Measurements from ENCODE around the gene CHFR. TPM values are rescaled to one million over a fixed set of nuclear protein-coding genes. Genes with fewer than 3 reads are reported as not detected.
"Not testable (repeated sequence)": the region's sequence is repeated elsewhere in the genome, so short reads cannot be mapped to it uniquely, and the experiment has no call there.

Gene CHFR, protein sequence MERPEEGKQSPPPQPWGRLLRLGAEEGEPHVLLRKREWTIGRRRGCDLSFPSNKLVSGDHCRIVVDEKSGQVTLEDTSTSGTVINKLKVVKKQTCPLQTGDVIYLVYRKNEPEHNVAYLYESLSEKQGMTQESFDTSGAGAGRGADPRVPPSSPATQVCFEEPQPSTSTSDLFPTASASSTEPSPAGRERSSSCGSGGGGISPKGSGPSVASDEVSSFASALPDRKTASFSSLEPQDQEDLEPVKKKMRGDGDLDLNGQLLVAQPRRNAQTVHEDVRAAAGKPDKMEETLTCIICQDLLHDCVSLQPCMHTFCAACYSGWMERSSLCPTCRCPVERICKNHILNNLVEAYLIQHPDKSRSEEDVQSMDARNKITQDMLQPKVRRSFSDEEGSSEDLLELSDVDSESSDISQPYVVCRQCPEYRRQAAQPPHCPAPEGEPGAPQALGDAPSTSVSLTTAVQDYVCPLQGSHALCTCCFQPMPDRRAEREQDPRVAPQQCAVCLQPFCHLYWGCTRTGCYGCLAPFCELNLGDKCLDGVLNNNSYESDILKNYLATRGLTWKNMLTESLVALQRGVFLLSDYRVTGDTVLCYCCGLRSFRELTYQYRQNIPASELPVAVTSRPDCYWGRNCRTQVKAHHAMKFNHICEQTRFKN
- total RNA-seq (2022): 47.2 and 49.5 TPM in 2 replicates
- percentile 73 among the genes with signal in this experiment for Bru-seq, nascent RNA
- percentile 77 among the genes with signal in this experiment for BruChase-seq, experiment 1, labeled RNA remaining after a 6-hour chase
- percentile 78 among the genes with signal in this experiment for BruChase-seq, experiment 2, labeled RNA remaining after a 2-hour chase
- long read RNA-seq, transcript CHFR-205 (18 exons, 3,250 nt): major isoform, 5 of 39 reads
- long read RNA-seq, partial matches to known transcripts: 5 of 39 reads
- long read RNA-seq, other reads (novel, unspliced or antisense): 27 of 39 reads

DNA sequence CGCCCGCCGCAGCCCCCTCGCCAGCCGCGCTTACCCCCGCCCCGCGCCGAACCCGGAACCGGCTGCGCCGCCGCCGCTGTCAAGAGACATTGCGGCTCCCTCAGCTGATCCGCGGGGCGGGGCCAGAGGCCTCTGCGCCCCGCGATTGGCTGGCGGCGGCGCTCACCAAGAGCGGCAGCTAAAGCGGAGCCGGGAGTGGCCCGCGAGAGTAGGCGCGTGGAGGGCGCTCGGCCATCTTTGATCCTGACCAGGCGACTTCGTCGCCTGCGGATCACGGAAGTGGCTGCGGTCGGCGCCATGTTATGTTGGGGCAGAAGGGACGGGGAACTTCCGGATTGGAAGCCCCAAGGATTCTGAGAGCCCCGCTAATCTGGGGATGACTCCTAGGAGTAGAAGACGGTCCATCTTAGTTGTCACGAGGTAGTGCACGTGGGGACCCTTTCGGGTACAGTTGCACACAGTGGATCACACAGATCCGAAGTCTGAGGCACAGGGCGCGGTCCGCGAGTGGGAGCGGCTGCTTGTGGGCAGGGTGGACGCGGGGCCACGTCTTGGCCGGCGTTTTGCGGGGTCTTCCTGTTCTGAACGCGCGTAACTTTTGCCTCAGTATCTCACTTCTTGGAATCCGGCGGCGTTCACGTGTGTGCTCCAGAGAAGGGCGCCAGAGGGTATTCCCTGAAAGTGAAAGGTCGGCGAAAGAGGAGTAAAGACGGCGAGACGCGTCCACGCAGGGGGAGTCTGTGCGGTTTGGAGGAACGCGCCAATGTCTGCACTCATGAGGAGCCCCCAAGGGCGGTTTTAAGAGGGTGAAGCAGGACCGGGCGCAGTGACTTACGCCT lies at the start of gene CHFR:
Gene CHFR, minus strand, starts transcription at position 93 of the 839 bp plus-strand sequence. CDS start 277 bp downstream, outside the sequence.
- H3K9me3 Mint-ChIP-seq (ENCODE audit: low read depth, unreplicated experiment): peaks cover 21% of the 10 kb centered on the region
- H3K36me3 Mint-ChIP-seq (ENCODE audit: insufficient read depth, unreplicated experiment): peaks cover 45% of the 10 kb centered on the region
- BruUV-seq (replicated peaks): TSS peak; percentile 97

DNA sequence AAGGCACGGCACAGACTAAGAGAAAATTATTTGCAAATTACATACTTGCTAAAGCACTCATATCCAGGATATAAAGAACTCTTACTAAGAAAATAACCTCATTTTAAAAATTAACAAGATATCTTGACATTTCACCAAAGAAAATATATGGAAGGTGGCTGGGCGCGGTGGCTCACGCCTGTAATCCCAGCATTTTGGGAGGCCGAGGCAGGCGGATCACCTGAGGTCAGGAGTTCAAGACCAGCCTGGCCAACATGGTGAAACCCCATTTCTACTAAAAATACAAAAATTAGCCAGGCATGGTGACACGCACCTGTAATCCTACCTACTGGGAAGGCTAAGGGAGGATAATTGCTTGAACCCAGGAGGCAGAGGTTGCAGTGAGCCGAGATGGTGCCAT lies 49.5 kb upstream of the CHFR start:
- BruUV-seq (replicated peaks); H3K4me1 Mint-ChIP-seq (ENCODE audit: low read depth, unreplicated experiment); intact Hi-C loops (cut with micrococcal nuclease; ENCODE audit: unreplicated experiment); CTCF ChIA-PET; H3K27me3 Mint-ChIP-seq (ENCODE audit: unreplicated experiment); H3K4me3 Mint-ChIP-seq (ENCODE audit: low read depth, unreplicated experiment); H3K27ac Mint-ChIP-seq (ENCODE audit: unreplicated experiment); DNase-seq: not testable (repeated sequence)
- Mint-ChIP-seq H3K36me3 (ENCODE audit: insufficient read depth, unreplicated experiment) (peaks cover 23% of the 10 kb centered on the region), H3K9me3 (ENCODE audit: low read depth, unreplicated experiment) (peaks cover 18% of the 10 kb centered on the region)

More for the DNA sequence above, at the start of gene CHFR:
- DNase-seq: peak; percentile 97
- TF ChIP-seq, protein P1, sequence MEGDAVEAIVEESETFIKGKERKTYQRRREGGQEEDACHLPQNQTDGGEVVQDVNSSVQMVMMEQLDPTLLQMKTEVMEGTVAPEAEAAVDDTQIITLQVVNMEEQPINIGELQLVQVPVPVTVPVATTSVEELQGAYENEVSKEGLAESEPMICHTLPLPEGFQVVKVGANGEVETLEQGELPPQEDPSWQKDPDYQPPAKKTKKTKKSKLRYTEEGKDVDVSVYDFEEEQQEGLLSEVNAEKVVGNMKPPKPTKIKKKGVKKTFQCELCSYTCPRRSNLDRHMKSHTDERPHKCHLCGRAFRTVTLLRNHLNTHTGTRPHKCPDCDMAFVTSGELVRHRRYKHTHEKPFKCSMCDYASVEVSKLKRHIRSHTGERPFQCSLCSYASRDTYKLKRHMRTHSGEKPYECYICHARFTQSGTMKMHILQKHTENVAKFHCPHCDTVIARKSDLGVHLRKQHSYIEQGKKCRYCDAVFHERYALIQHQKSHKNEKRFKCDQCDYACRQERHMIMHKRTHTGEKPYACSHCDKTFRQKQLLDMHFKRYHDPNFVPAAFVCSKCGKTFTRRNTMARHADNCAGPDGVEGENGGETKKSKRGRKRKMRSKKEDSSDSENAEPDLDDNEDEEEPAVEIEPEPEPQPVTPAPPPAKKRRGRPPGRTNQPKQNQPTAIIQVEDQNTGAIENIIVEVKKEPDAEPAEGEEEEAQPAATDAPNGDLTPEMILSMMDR (IDR thresholded peaks at IDR 0.05; ENCODE audit: unreplicated experiment): no peak
- Mint-ChIP-seq H3K4me1 (ENCODE audit: low read depth, unreplicated experiment) (peaks cover 7% of the 10 kb centered on the region), H3K27ac (ENCODE audit: unreplicated experiment) (peak within 1 kb of the TSS; percentile 98), H3K27me3 (ENCODE audit: unreplicated experiment) (no peaks in the 10 kb centered on the region), H3K4me3 (ENCODE audit: low read depth, unreplicated experiment) (peak within 1 kb of the TSS; percentile 98)
- CTCF ChIA-PET: interaction anchor here (0.6 to 0.7 kb wide), 2 partner anchors 68 to 283 kb away, joined by 4 read pairs; partner anchors contain the start of gene ZNF605
- intact Hi-C loops (cut with micrococcal nuclease; ENCODE audit: unreplicated experiment): loop anchor here (1.0 kb wide), 1 partner anchor 193 kb away; the partner anchor contains the start of gene ZNF140

DNA sequence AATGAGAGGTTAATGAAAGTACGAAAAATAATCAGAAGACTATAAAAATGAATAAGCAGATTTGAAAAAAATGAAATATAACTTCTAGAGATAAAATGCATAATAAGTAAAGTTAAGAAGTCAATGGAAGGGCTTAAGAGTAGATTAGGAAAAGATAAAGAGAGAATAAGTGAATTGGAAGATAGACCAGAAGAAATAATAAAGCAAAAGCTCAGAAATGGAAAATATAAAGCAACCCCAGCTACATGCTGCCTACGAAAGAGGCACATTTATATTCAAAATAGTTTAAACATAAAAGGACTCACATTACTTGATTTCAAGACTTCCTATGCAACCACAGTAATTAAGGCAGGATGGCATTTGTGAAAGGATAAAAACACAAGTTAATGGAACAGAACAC lies 48.8 kb upstream of the CHFR start:
- TF ChIP-seq, protein P1 (IDR thresholded peaks at IDR 0.05; ENCODE audit: unreplicated experiment): no peak
- H3K27me3 Mint-ChIP-seq (ENCODE audit: unreplicated experiment): no peaks in the 10 kb centered on the region
- DNase-seq: no peak
- H3K4me3 Mint-ChIP-seq (ENCODE audit: low read depth, unreplicated experiment): no peak overlapping the region
- CTCF ChIA-PET: no interaction called here
- intact Hi-C loops (cut with micrococcal nuclease; ENCODE audit: unreplicated experiment): no loop called here
- no TSS peak for BruUV-seq (replicated peaks)
- H3K9me3 Mint-ChIP-seq (ENCODE audit: low read depth, unreplicated experiment): peaks cover 20% of the 10 kb centered on the region
- no peak overlapping the region for H3K27ac Mint-ChIP-seq (ENCODE audit: unreplicated experiment)
- H3K4me1 Mint-ChIP-seq (ENCODE audit: low read depth, unreplicated experiment): no peaks in the 10 kb centered on the region
- H3K36me3 Mint-ChIP-seq (ENCODE audit: insufficient read depth, unreplicated experiment): peaks cover 23% of the 10 kb centered on the region

DNA sequence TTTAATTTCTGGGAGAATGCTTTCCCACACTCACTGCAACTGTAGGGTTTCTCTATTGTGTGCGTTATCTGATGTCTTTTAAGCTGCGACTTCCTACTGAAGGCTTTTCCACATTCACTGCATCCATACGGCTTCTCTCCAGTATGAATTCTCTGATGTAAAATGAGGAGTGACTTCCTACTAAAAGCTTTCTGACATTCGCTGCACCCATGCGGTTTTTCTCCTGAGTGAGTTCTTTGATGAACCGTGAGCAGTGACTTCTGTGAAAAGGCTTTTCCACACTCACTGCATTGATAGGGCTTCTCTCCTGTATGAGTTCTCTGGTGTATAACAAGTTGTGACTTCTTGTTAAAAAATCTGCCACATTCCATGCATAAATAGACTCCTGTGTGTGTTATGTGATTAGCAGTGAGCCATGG lies 39.0 kb upstream of the CHFR start:
- Mint-ChIP-seq H3K4me1 (ENCODE audit: low read depth, unreplicated experiment) (no peaks in the 10 kb centered on the region), H3K27ac (ENCODE audit: unreplicated experiment) (peak overlapping the region; percentile 65), H3K4me3 (ENCODE audit: low read depth, unreplicated experiment) (no peak overlapping the region), H3K27me3 (ENCODE audit: unreplicated experiment) (no peaks in the 10 kb centered on the region), H3K9me3 (ENCODE audit: low read depth, unreplicated experiment) (peaks cover 46% of the 10 kb centered on the region), H3K36me3 (ENCODE audit: insufficient read depth, unreplicated experiment) (peaks cover 33% of the 10 kb centered on the region)
- no peak for DNase-seq
- BruUV-seq (replicated peaks): no TSS peak
- CTCF ChIA-PET: no interaction called here
- TF ChIP-seq, protein P1 (IDR thresholded peaks at IDR 0.05; ENCODE audit: unreplicated experiment): no peak
- intact Hi-C loops (cut with micrococcal nuclease; ENCODE audit: unreplicated experiment): no loop called here

All from Calu3 (cell line).